ENCODE measurements around the gene MYLK2.

Gene MYLK2

GRCh38 chr20:31829731-31830130, 10.6 kb downstream of the MYLK2 start:
- no peak overlapping the region for H3K4me3 ChIP-seq (ENCODE audit: low read length)
- no peak overlapping the region for H3K27ac ChIP-seq (ENCODE audit: low read length)
- TF ChIP-seq EZH2phosphoT487 (IDR thresholded peaks at IDR 0.05; ENCODE audit: low read depth), result no peak
- no peak for TF ChIP-seq CTCF (IDR thresholded peaks at IDR 0.05; ENCODE audit: low read depth, low read length)
- H3K4me2 ChIP-seq (ENCODE audit: low read length), result no peak overlapping the region
- no peaks in the 10 kb centered on the region for H3K27me3 ChIP-seq (ENCODE audit: low read depth, low read length)
- H3K79me2 ChIP-seq (ENCODE audit: low read length), result no peaks in the 10 kb centered on the region
- H2AFZ ChIP-seq (ENCODE audit: low read depth, low read length), result no peak overlapping the region
- H3K36me3 ChIP-seq (replicated peaks; ENCODE audit: low read depth, low read length), result no peaks in the 10 kb centered on the region
- no peaks in the 10 kb centered on the region for H3K4me1 ChIP-seq (ENCODE audit: low read length)
- no peaks in the 10 kb centered on the region for H4K20me1 ChIP-seq (ENCODE audit: insufficient read depth, low read length)
- no peak overlapping the region for H3K9ac ChIP-seq (ENCODE audit: low read length)
- no peaks in the 10 kb centered on the region for H3K9me3 ChIP-seq (ENCODE audit: insufficient read depth, low read length)

GRCh38 chr20:31830406-31830981, 11.3 kb downstream of the MYLK2 start:
- no peaks in the 10 kb centered on the region for H4K20me1 ChIP-seq (ENCODE audit: insufficient read depth, low read length)
- TF ChIP-seq CTCF (IDR thresholded peaks at IDR 0.05; ENCODE audit: low read depth, low read length) (no peak), EZH2phosphoT487 (IDR thresholded peaks at IDR 0.05; ENCODE audit: low read depth) (no peak)
- no peaks in the 10 kb centered on the region for H3K27me3 ChIP-seq (ENCODE audit: low read depth, low read length)
- no peak overlapping the region for H3K4me3 ChIP-seq (ENCODE audit: low read length)
- no peaks in the 10 kb centered on the region for H3K9me3 ChIP-seq (ENCODE audit: insufficient read depth, low read length)
- no peak overlapping the region for H3K27ac ChIP-seq (ENCODE audit: low read length)
- no peaks in the 10 kb centered on the region for H3K79me2 ChIP-seq (ENCODE audit: low read length)
- H3K36me3 ChIP-seq (replicated peaks; ENCODE audit: low read depth, low read length), result no peaks in the 10 kb centered on the region
- H2AFZ ChIP-seq (ENCODE audit: low read depth, low read length), result no peak overlapping the region
- H3K9ac ChIP-seq (ENCODE audit: low read length), result no peak overlapping the region
- H3K4me1 ChIP-seq (ENCODE audit: low read length), result no peaks in the 10 kb centered on the region
- H3K4me2 ChIP-seq (ENCODE audit: low read length), result no peak overlapping the region

GRCh38 chr20:31831211-31831610, 12.1 kb downstream of the MYLK2 start:
- Histone ChIP-seq H4K20me1 (ENCODE audit: insufficient read depth, low read length) (no peaks in the 10 kb centered on the region), H3K79me2 (ENCODE audit: low read length) (no peaks in the 10 kb centered on the region), H3K4me1 (ENCODE audit: low read length) (peaks cover 4% of the 10 kb centered on the region), H3K9ac (ENCODE audit: low read length) (no peak overlapping the region), H3K4me2 (ENCODE audit: low read length) (no peak overlapping the region), H3K27ac (ENCODE audit: low read length) (no peak overlapping the region), H3K27me3 (ENCODE audit: low read depth, low read length) (no peaks in the 10 kb centered on the region), H3K36me3 (replicated peaks; ENCODE audit: low read depth, low read length) (no peaks in the 10 kb centered on the region), H3K9me3 (ENCODE audit: insufficient read depth, low read length) (no peaks in the 10 kb centered on the region), H3K4me3 (ENCODE audit: low read length) (no peak overlapping the region), H2AFZ (ENCODE audit: low read depth, low read length) (no peak overlapping the region)
- TF ChIP-seq EZH2phosphoT487 (IDR thresholded peaks at IDR 0.05; ENCODE audit: low read depth) (no peak), CTCF (IDR thresholded peaks at IDR 0.05; ENCODE audit: low read depth, low read length) (no peak)

GRCh38 chr20:31831771-31832306, 12.7 kb downstream of the MYLK2 start:
- Histone ChIP-seq H2AFZ (ENCODE audit: low read depth, low read length) (no peak overlapping the region), H3K9me3 (ENCODE audit: insufficient read depth, low read length) (no peaks in the 10 kb centered on the region), H3K4me1 (ENCODE audit: low read length) (peaks cover 7% of the 10 kb centered on the region), H3K4me3 (ENCODE audit: low read length) (no peak overlapping the region), H3K27ac (ENCODE audit: low read length) (no peak overlapping the region), H3K9ac (ENCODE audit: low read length) (no peak overlapping the region), H3K4me2 (ENCODE audit: low read length) (no peak overlapping the region), H3K27me3 (ENCODE audit: low read depth, low read length) (no peaks in the 10 kb centered on the region), H3K79me2 (ENCODE audit: low read length) (no peaks in the 10 kb centered on the region), H4K20me1 (ENCODE audit: insufficient read depth, low read length) (no peaks in the 10 kb centered on the region), H3K36me3 (replicated peaks; ENCODE audit: low read depth, low read length) (no peaks in the 10 kb centered on the region)
- TF ChIP-seq CTCF (IDR thresholded peaks at IDR 0.05; ENCODE audit: low read depth, low read length), result no peak
- TF ChIP-seq EZH2phosphoT487 (IDR thresholded peaks at IDR 0.05; ENCODE audit: low read depth), result no peak
